ENCODE data around the gene WWOX.

- TF ChIP-seq CTCF (IDR thresholded peaks at IDR 0.05) (no peak), POLR2A (IDR thresholded peaks at IDR 0.05; ENCODE audit: low read length) (no peak), E2F6 (IDR thresholded peaks at IDR 0.05; ENCODE audit: borderline replicate concordance, low read depth) (no peak)
Measured at GRCh38 chr16:78096386-78096785, 3.1 kb upstream of the WWOX start.
